ENCODE results near the gene PTPRM.
A peak's percentile ranks its signal among the peaks of the same experiment; 100 is the strongest.

Gene PTPRM

GRCh38 chr18:7603259-7604000 lies 36.3 kb downstream of the PTPRM start:
- peak overlapping the region in 1 of 2 donors; percentile 75 for H3K27ac Mint-ChIP-seq
- no peaks in the 10 kb centered on the region for H3K4me1 Mint-ChIP-seq
- DNase-seq (no peak), ATAC-seq (no peak)
- no peak overlapping the region for H3K4me3 Mint-ChIP-seq
- H3K27me3 Mint-ChIP-seq = no peaks in the 10 kb centered on the region
- peaks cover 0 to 5% of the 10 kb centered on the region in 2 donors for H3K9me3 Mint-ChIP-seq

- Mint-ChIP-seq H3K9me3 (peaks cover 0 to 5% of the 10 kb centered on the region in 2 donors), H3K27ac (no peak overlapping the region), H3K27me3 (no peaks in the 10 kb centered on the region), H3K4me1 (no peaks in the 10 kb centered on the region), H3K4me3 (no peak overlapping the region)
- ATAC-seq (no peak), DNase-seq (no peak)
These were observed 37.2 kb downstream of the PTPRM start for GRCh38 chr18:7604361-7604760.

- DNase-seq (no peak), ATAC-seq (no peak)
- H3K27me3 Mint-ChIP-seq = no peaks in the 10 kb centered on the region
- H3K4me3 Mint-ChIP-seq = no peak overlapping the region
- H3K9me3 Mint-ChIP-seq = no peaks in the 10 kb centered on the region
- no peak overlapping the region for H3K27ac Mint-ChIP-seq
- no peaks in the 10 kb centered on the region for H3K4me1 Mint-ChIP-seq
These were observed 38.6 kb downstream of the PTPRM start for GRCh38 chr18:7605705-7606104.

- Mint-ChIP-seq H3K27ac (no peak overlapping the region), H3K9me3 (peaks cover 0 to 4% of the 10 kb centered on the region in 2 donors), H3K4me1 (no peaks in the 10 kb centered on the region), H3K4me3 (no peak overlapping the region), H3K27me3 (no peaks in the 10 kb centered on the region)
- no peak for DNase-seq
- no peak for ATAC-seq
These were observed 40.5 kb downstream of the PTPRM start for GRCh38 chr18:7607540-7608173.

- DNase-seq (no peak), ATAC-seq (no peak)
- Mint-ChIP-seq H3K4me3 (no peak overlapping the region), H3K27ac (no peak overlapping the region), H3K27me3 (no peaks in the 10 kb centered on the region), H3K9me3 (peaks cover 0 to 4% of the 10 kb centered on the region in 2 donors), H3K4me1 (no peaks in the 10 kb centered on the region)
These were observed 41.0 kb downstream of the PTPRM start for GRCh38 chr18:7608174-7608550.

GRCh38 chr18:7608781-7609201 lies 41.7 kb downstream of the PTPRM start:
- ATAC-seq (no peak), DNase-seq (no peak)
- Mint-ChIP-seq H3K27ac (no peak overlapping the region), H3K9me3 (peaks cover 0 to 4% of the 10 kb centered on the region in 2 donors), H3K4me1 (no peaks in the 10 kb centered on the region), H3K4me3 (no peak overlapping the region), H3K27me3 (no peaks in the 10 kb centered on the region)

GRCh38 chr18:7609617-7610016 lies 42.5 kb downstream of the PTPRM start:
- peaks cover 0 to 4% of the 10 kb centered on the region in 2 donors for H3K9me3 Mint-ChIP-seq
- DNase-seq = no peak
- no peaks in the 10 kb centered on the region for H3K4me1 Mint-ChIP-seq
- H3K4me3 Mint-ChIP-seq = no peak overlapping the region
- ATAC-seq = no peak
- no peaks in the 10 kb centered on the region for H3K27me3 Mint-ChIP-seq
- H3K27ac Mint-ChIP-seq = no peak overlapping the region

GRCh38 chr18:7614042-7614441 lies 46.9 kb downstream of the PTPRM start:
- ATAC-seq (no peak), DNase-seq (no peak)
- Mint-ChIP-seq H3K27ac (no peak overlapping the region), H3K4me1 (no peaks in the 10 kb centered on the region), H3K4me3 (no peak overlapping the region), H3K27me3 (no peaks in the 10 kb centered on the region), H3K9me3 (peaks cover 0 to 4% of the 10 kb centered on the region in 2 donors)

- Mint-ChIP-seq H3K27me3 (no peaks in the 10 kb centered on the region), H3K27ac (no peak overlapping the region), H3K4me3 (no peak overlapping the region), H3K4me1 (no peaks in the 10 kb centered on the region), H3K9me3 (peaks cover 0 to 4% of the 10 kb centered on the region in 2 donors)
- DNase-seq (no peak), ATAC-seq (no peak)
These were observed 48.7 kb downstream of the PTPRM start for GRCh38 chr18:7615840-7616239.

- no peak overlapping the region for H3K4me3 Mint-ChIP-seq
- ATAC-seq = no peak
- DNase-seq = no peak
- H3K27ac Mint-ChIP-seq = no peak overlapping the region
- H3K9me3 Mint-ChIP-seq = peaks cover 0 to 2% of the 10 kb centered on the region in 2 donors
- H3K27me3 Mint-ChIP-seq = no peaks in the 10 kb centered on the region
- no peaks in the 10 kb centered on the region for H3K4me1 Mint-ChIP-seq
These were observed 49.5 kb downstream of the PTPRM start for GRCh38 chr18:7616661-7617060.

- Mint-ChIP-seq H3K27ac (no peak overlapping the region), H3K9me3 (no peaks in the 10 kb centered on the region), H3K27me3 (no peaks in the 10 kb centered on the region), H3K4me3 (no peak overlapping the region), H3K4me1 (no peaks in the 10 kb centered on the region)
- DNase-seq (no peak), ATAC-seq (no peak)
These were observed 50.8 kb downstream of the PTPRM start for GRCh38 chr18:7617738-7618422.

- Mint-ChIP-seq H3K27ac (no peak overlapping the region), H3K4me1 (no peaks in the 10 kb centered on the region), H3K9me3 (no peaks in the 10 kb centered on the region), H3K4me3 (no peak overlapping the region), H3K27me3 (no peaks in the 10 kb centered on the region)
- ATAC-seq (no peak), DNase-seq (no peak)
These were observed 51.9 kb downstream of the PTPRM start for GRCh38 chr18:7618891-7619442.

- H3K27ac Mint-ChIP-seq = no peak overlapping the region
- ATAC-seq = no peak
These were observed 52.6 kb downstream of the PTPRM start for GRCh38 chr18:7619676-7620075.

GRCh38 chr18:7622721-7623120 lies 55.6 kb downstream of the PTPRM start:
- no peaks in the 10 kb centered on the region for H3K27me3 Mint-ChIP-seq
- H3K4me3 Mint-ChIP-seq = no peak overlapping the region
- no peaks in the 10 kb centered on the region for H3K9me3 Mint-ChIP-seq
- no peak for DNase-seq
- H3K4me1 Mint-ChIP-seq = no peaks in the 10 kb centered on the region
- no peak overlapping the region for H3K27ac Mint-ChIP-seq
- no peak for ATAC-seq

More at GRCh38 chr18:7619676-7620075, 52.6 kb downstream of the PTPRM start:
- Mint-ChIP-seq H3K4me3 (no peak overlapping the region), H3K27me3 (no peaks in the 10 kb centered on the region), H3K4me1 (no peaks in the 10 kb centered on the region), H3K9me3 (no peaks in the 10 kb centered on the region)
- DNase-seq = no peak

GRCh38 chr18:7623681-7624080 lies 56.6 kb downstream of the PTPRM start:
- H3K9me3 Mint-ChIP-seq = no peaks in the 10 kb centered on the region
- H3K27me3 Mint-ChIP-seq = no peaks in the 10 kb centered on the region
- ATAC-seq (no peak), DNase-seq (no peak)
- H3K4me3 Mint-ChIP-seq = no peak overlapping the region
- H3K27ac Mint-ChIP-seq = no peak overlapping the region
- H3K4me1 Mint-ChIP-seq = no peaks in the 10 kb centered on the region

GRCh38 chr18:7624697-7625096 lies 57.6 kb downstream of the PTPRM start:
- Mint-ChIP-seq H3K9me3 (no peaks in the 10 kb centered on the region), H3K27me3 (no peaks in the 10 kb centered on the region), H3K27ac (no peak overlapping the region), H3K4me1 (no peaks in the 10 kb centered on the region), H3K4me3 (no peak overlapping the region)
- no peak for ATAC-seq
- DNase-seq = no peak

Data from stimulated activated naive CD8-positive, alpha-beta T cell treated with anti-CD3 and anti-CD28 coated beads, Interleukin-15, amount 100 ng/mL, for 72 hours (primary cell).